H1 (cell line): ENCODE results near the gene PUDP. TPM values are rescaled to one million over a fixed set of nuclear protein-coding genes. Genes with fewer than 3 reads are reported as not detected.

Source experiments
- CTCF ChIA-PET: fragments of 300-600 bp; sonication (Branson Sonifier 250); formaldehyde crosslinking; loops from one replicate; lab custom pipeline; 2021; ENCODE audit not compliant: partially characterized antibody; lab: Charles Lee
- POLR2A ChIA-PET: fragments of 300-600 bp; sonication (Branson Sonifier 250); formaldehyde crosslinking; loops from one replicate; lab custom pipeline; 2021; ENCODE audit warnings: inconsistent platforms; ENCODE audit not compliant: partially characterized antibody; lab: Charles Lee
- DNase-seq, 2 experiments: peaks; one replicate each; pipeline versions ENCODE4 v3.0.0 to v3.0.0-alpha.2; 2010 to 2022; ENCODE audit warnings: low spot score in 2 of 2, low read depth in 1 of 2, mixed read lengths in 1 of 2
- FAIRE-seq: peaks from 2 replicates; lab custom pipeline; 2011; peaks lifted over from hg19 to GRCh38; lab: Jason Lieb, UNC
- H2AFZ ChIP-seq: 2 replicates; pipeline ENCODE4 v1.8.1; 2012; ENCODE audit warnings: low read length, inconsistent platforms
- H2AK5ac ChIP-seq: 2 replicates; pipeline ENCODE4 v1.6.1; 2013; ENCODE audit warnings: low read depth, low read length
- H2BK120ac ChIP-seq: replicated peaks from 2 replicates; pipeline ENCODE3; 2013; ENCODE audit warnings: low read depth, low read length, inconsistent platforms
- H2BK12ac ChIP-seq: 2 replicates; pipeline ENCODE4 v1.6.1; 2013; ENCODE audit warnings: low read depth, low read length
- H2BK15ac ChIP-seq: 2 replicates; pipeline ENCODE4 v1.6.1; 2013; ENCODE audit warnings: low read length
- H2BK20ac ChIP-seq: 2 replicates; pipeline ENCODE4 v1.6.1; 2013; ENCODE audit warnings: low read length
- H2BK5ac ChIP-seq: 2 replicates; pipeline ENCODE4 v1.6.1; 2013; ENCODE audit warnings: low read depth, low read length
- H3K14ac ChIP-seq: 2 replicates; pipeline ENCODE4 v1.6.1; 2013; ENCODE audit warnings: inconsistent platforms; ENCODE audit not compliant: insufficient read length
- H3K18ac ChIP-seq: 2 replicates; pipeline ENCODE4 v1.6.1; 2013; ENCODE audit warnings: low read length; ENCODE audit errors: extremely low read depth
- H3K23ac ChIP-seq: 2 replicates; pipeline ENCODE4 v1.6.1; 2013; ENCODE audit warnings: inconsistent platforms; ENCODE audit not compliant: insufficient read length
- H3K23me2 ChIP-seq: 2 replicates; pipeline ENCODE4 v1.6.1; 2013; ENCODE audit warnings: low read depth, low read length
- H3K27ac ChIP-seq: 2 replicates; pipeline ENCODE4 v1.6.1; 2011; ENCODE audit warnings: low read depth, low read length, inconsistent platforms
- H3K27me3 ChIP-seq, 4 experiments: replicated peaks in 1 of 4; 1 replicate in 1 of 4; 2 replicates in 3 of 4; pipeline versions ENCODE4 v1.6.1 to v1.8.1; 2011 to 2013; ENCODE audit warnings: low read length in 3 of 4, mild to moderate bottlenecking in 3 of 4, inconsistent platforms in 2 of 4, mixed read lengths in 2 of 4, moderate library complexity in 1 of 4; ENCODE audit not compliant: control insufficient read depth in 3 of 4, insufficient read depth in 3 of 4; ENCODE audit errors: extremely low read depth in 1 of 4
- H3K36me3 ChIP-seq, 4 experiments: 2 replicates each; pipeline versions ENCODE4 v1.6.1 to v1.8.1; 2011 to 2013; ENCODE audit warnings: mild to moderate bottlenecking in 4 of 4, low read length in 3 of 4, moderate library complexity in 2 of 4, control low read depth in 1 of 4, inconsistent platforms in 1 of 4; ENCODE audit not compliant: insufficient read depth in 4 of 4, control insufficient read depth in 2 of 4
- H3K4ac ChIP-seq: replicated peaks from 2 replicates; pipeline ENCODE3; 2013; ENCODE audit warnings: low read length, low read depth, mixed read lengths, inconsistent platforms; ENCODE audit not compliant: insufficient read length
- H3K4me1 ChIP-seq, 4 experiments: replicated peaks in 1 of 4; 1 replicate in 1 of 4; 2 replicates in 3 of 4; pipeline versions ENCODE4 v1.6.1 to v1.8.1; 2011 to 2013; ENCODE audit warnings: low read length in 3 of 4, inconsistent platforms in 2 of 4, mixed read lengths in 1 of 4; ENCODE audit not compliant: insufficient read depth in 4 of 4, control insufficient read depth in 3 of 4
- H3K4me2 ChIP-seq, 2 experiments: 2 replicates each; pipeline versions ENCODE4 v1.6.1 to v1.8.1; 2011 to 2013; ENCODE audit warnings: low read depth in 2 of 2, low read length in 2 of 2, control low read depth in 1 of 2, inconsistent platforms in 1 of 2, mild to moderate bottlenecking in 1 of 2; ENCODE audit not compliant: insufficient read depth in 1 of 2
- H3K4me3 ChIP-seq, 4 experiments: fragments of 200-600, 300-600 bp in 1 of 4; sonication (generic), shearing (Covaris generic), sonication (Bioruptor Twin) in 1 of 4; 2 replicates each; pipeline versions ENCODE4 v1.5.1 to v1.8.1; 2011 to 2016; ENCODE audit warnings: low read length in 4 of 4, low read depth in 3 of 4, control low read depth in 2 of 4, inconsistent platforms in 2 of 4, mild to moderate bottlenecking in 2 of 4, mixed read lengths in 1 of 4, moderate library complexity in 1 of 4; ENCODE audit not compliant: insufficient read depth in 2 of 4; ENCODE audit errors: extremely low read depth in 1 of 4
- H3K56ac ChIP-seq: replicated peaks from 2 replicates; pipeline ENCODE3; 2013; ENCODE audit warnings: low read depth, mild to moderate bottlenecking, mixed read lengths, low read length, inconsistent platforms; ENCODE audit not compliant: insufficient read length
- H3K79me1 ChIP-seq: 2 replicates; pipeline ENCODE4 v1.6.1; 2013; ENCODE audit warnings: low read depth, low read length, control low read depth
- H3K79me2 ChIP-seq, 2 experiments: 2 replicates each; pipeline versions ENCODE4 v1.6.1 to v1.8.1; 2012 to 2013; ENCODE audit warnings: low read length in 2 of 2, mild to moderate bottlenecking in 2 of 2, inconsistent platforms in 1 of 2; ENCODE audit not compliant: insufficient read depth in 2 of 2, control insufficient read depth in 1 of 2
- H3K9ac ChIP-seq, 4 experiments: replicated peaks in 1 of 4; 1 replicate in 1 of 4; 2 replicates in 3 of 4; pipeline versions ENCODE4 v1.6.1 to v1.8.1; 2011 to 2013; ENCODE audit warnings: low read depth in 3 of 4, low read length in 3 of 4, control low read depth in 2 of 4, mild to moderate bottlenecking in 2 of 4, moderate library complexity in 2 of 4, inconsistent platforms in 1 of 4; ENCODE audit errors: extremely low read depth in 1 of 4
- H3K9me3 ChIP-seq, 2 experiments: 2 replicates each; pipeline versions ENCODE4 v1.6.1 to v1.8.1; 2012 to 2013; ENCODE audit warnings: mild to moderate bottlenecking in 2 of 2, moderate library complexity in 2 of 2, control low read depth in 1 of 2, inconsistent platforms in 1 of 2, low read depth in 1 of 2, low read length in 1 of 2, mixed read lengths in 1 of 2; ENCODE audit not compliant: insufficient read depth in 2 of 2
- H4K20me1 ChIP-seq, 2 experiments: replicated peaks in 1 of 2; 2 replicates each; pipeline versions ENCODE3 to v1.8.1; 2011 to 2013; ENCODE audit warnings: inconsistent platforms in 2 of 2, low read length in 2 of 2, mild to moderate bottlenecking in 1 of 2; ENCODE audit not compliant: insufficient read depth in 2 of 2, control insufficient read depth in 1 of 2
- H4K5ac ChIP-seq: 2 replicates; pipeline ENCODE4 v1.6.1; 2013; ENCODE audit warnings: low read length, low read depth, mixed read lengths, inconsistent platforms; ENCODE audit not compliant: insufficient read length
- H4K8ac ChIP-seq: 2 replicates; pipeline ENCODE4 v1.8.0; 2013; ENCODE audit warnings: mild to moderate bottlenecking, moderate library complexity, low read length, inconsistent platforms; ENCODE audit not compliant: insufficient read depth; ENCODE audit errors: extremely low read depth
- H4K91ac ChIP-seq: replicated peaks from 2 replicates; pipeline ENCODE3; 2013; ENCODE audit warnings: low read length, mixed read lengths, inconsistent platforms; ENCODE audit not compliant: insufficient read length
- ATF3 ChIP-seq: IDR thresholded peaks from 2 replicates; pipeline ENCODE4 v1.6.1; 2011; ENCODE audit warnings: low read depth, mild to moderate bottlenecking, low read length; ENCODE audit not compliant: insufficient read depth
- PHF8 ChIP-seq: fragments of 200-600 bp; sonication (generic); conservative IDR thresholded peaks from 2 replicates; pipeline ENCODE4 v1.7.1; 2012; ENCODE audit warnings: low read depth, mild to moderate bottlenecking, inconsistent platforms, low read length, moderate library complexity
- SIN3A ChIP-seq, 2 experiments: IDR thresholded peaks in 1 of 2; conservative IDR thresholded peaks in 1 of 2; 2 replicates each; pipeline ENCODE4 v1.6.1; 2011 to 2012; ENCODE audit warnings: low read length in 2 of 2, improper control_type of control experiment in 1 of 2, low read depth in 1 of 2, mild to moderate bottlenecking in 1 of 2
- SP1 ChIP-seq: IDR thresholded peaks from 2 replicates; pipeline ENCODE4 v1.6.1; 2011; ENCODE audit warnings: low read depth, low read length
- WGBS, 2 experiments: shearing (Covaris generic) in 1 of 2; methylation state at CpG; one replicate each; pipeline versions ENCODE4 v1.1.6 to v1.1.7; 2013 to 2015; ENCODE audit warnings: low lambda C conversion rate in 2 of 2, mixed read lengths in 2 of 2, inconsistent platforms in 1 of 2, low coverage in 1 of 2, missing lambda C conversion rate in 1 of 2; ENCODE audit not compliant: insufficient replicate concordance in 2 of 2, insufficient coverage in 1 of 2, insufficient read length in 1 of 2; ENCODE audit errors: extremely low coverage in 1 of 2, missing lambda C conversion rate in 1 of 2; 5-methylcytosine and 5-hydroxymethylcytosine counted together
- polyA plus RNA-seq, 7 experiments: library from polyadenylated mRNA; depleted of rRNA in 3 of 7; stranded (reverse) in 5 of 7; unstranded in 2 of 7; fragments of >200 nt in 5 of 7; fragments of 200-250 nt in 2 of 7; gene quantifications; 1 replicate in 5 of 7; 2 replicates in 1 of 7; 4 replicates in 1 of 7; pipeline versions ENCODE4 v1.2.1 to v1.2.3, GENCODE V29; 2011 to 2013; ENCODE audit warnings: missing spikeins in 2 of 7, mixed read lengths in 2 of 7
- total RNA-seq: library from RNA; stranded (reverse); fragmentation: NEBNext Ultra II Directional; extraction: Animal tissue kit (Norgen Biotek cat#: 25700); gene quantifications from 2 replicates; pipeline ENCODE4 v1.2.1, GENCODE V29; 2021

Gene PUDP
- total and polyA plus RNA-seq, 2 of the 8 experiments (the other 6 are each of a cell fraction or from before 2014, with no cell fraction given), result 27.2 to 30.2 TPM

GRCh38 chrX:7069556-7069955 is 78.4 kb downstream of the PUDP start:
- no peak overlapping the region for H3K56ac ChIP-seq
- no peak overlapping the region for H2BK120ac ChIP-seq
- H3K4ac ChIP-seq, result no peak overlapping the region
- ChIA-PET CTCF (interaction anchor here (0.6 kb wide), 1 partner anchor 670 kb away, joined by 3 read pairs; no protein-coding TSS in a partner anchor), POLR2A (no interaction called here)
- DNase-seq, result no peak
- no peak overlapping the region for H2BK20ac ChIP-seq
- no peak overlapping the region for H3K23ac ChIP-seq
- no peak overlapping the region for H3K27ac ChIP-seq
- no peaks in the 10 kb centered on the region for H3K4me1 ChIP-seq
- WGBS, 2 experiments, result 74% methylated on average over 2 of the region's 2 CpGs; no CpG with 5 or more reads in 1 of the 2 experiments
- H4K91ac ChIP-seq, result no peak overlapping the region
- H3K4me2 ChIP-seq, result no peak overlapping the region
- H2AK5ac ChIP-seq, result no peak overlapping the region
- H3K4me3 ChIP-seq, result no peak overlapping the region
- H3K79me2 ChIP-seq, result no peaks in the 10 kb centered on the region
- H3K79me1 ChIP-seq, result no peaks in the 10 kb centered on the region
- H4K20me1 ChIP-seq, result no peaks in the 10 kb centered on the region
- H3K9me3 ChIP-seq, result peaks cover 0 to 7% of the 10 kb centered on the region in 2 experiments; a peak in 2 of 4 replicates
- no peak overlapping the region for H2BK12ac ChIP-seq
- no peak overlapping the region for H2BK15ac ChIP-seq
- peaks cover 0 to 3% (median 0%) of the 10 kb centered on the region in 4 experiments; a peak in 1 of 8 replicates for H3K36me3 ChIP-seq
- no peak overlapping the region for H4K5ac ChIP-seq
- H3K18ac ChIP-seq, result no peak overlapping the region
- no peak overlapping the region for H2BK5ac ChIP-seq
- no peak overlapping the region for H3K14ac ChIP-seq
- no peak overlapping the region for H4K8ac ChIP-seq
- H3K9ac ChIP-seq, result no peak overlapping the region
- no peak overlapping the region for H2AFZ ChIP-seq
- no peaks in the 10 kb centered on the region for H3K23me2 ChIP-seq
- FAIRE-seq, result no peak
- H3K27me3 ChIP-seq, result no peaks in the 10 kb centered on the region
- TF ChIP-seq SP1, result no peak
- TF ChIP-seq PHF8, result no peak
- TF ChIP-seq SIN3A (conservative IDR thresholded peaks at IDR 0.05 in 1 of 2, IDR thresholded peaks at IDR 0.05 in 1 of 2; ENCODE audit: low read depth in 1 of 2, low read length in 2 of 2), result no peak
- TF ChIP-seq ATF3, result no peak
